ENCODE measurements around the gene ELAVL3.
A peak's percentile ranks its signal among the peaks of the same experiment; 100 is the strongest.

GRCh38 chr19:11530432-11530831, 49.6 kb upstream of the ELAVL3 start:
- TF ChIP-seq CTCF (conservative IDR thresholded peaks at IDR 0.05; ENCODE audit: low read length): peak; percentile 44
- no peak for TF ChIP-seq EZH2phosphoT487 (IDR thresholded peaks at IDR 0.05; ENCODE audit: borderline replicate concordance)

Measured in Loucy (cell line).